GM19395 (cell line): Measurements from ENCODE around the gene TM4SF5.

Experiments used
- ATAC-seq: cut with Tn5 transposase; IDR thresholded peaks from one replicate; pipeline ENCODE4 v1.9.1; 2021; ENCODE audit warnings: mild to moderate bottlenecking, moderate library complexity; ENCODE audit not compliant: unreplicated experiment

The TM4SF5 gene

GRCh38 chr17:4771519-4772234, at the start of gene TM4SF5:
TSS of gene TM4SF5 (plus strand) at chr17:4771886. CDS start at chr17:4771923, 37 bp downstream.
- no peak for ATAC-seq

GRCh38 chr17:4722678-4723240, 48.9 kb upstream of the TM4SF5 start:
- ATAC-seq = no peak

- no peak for ATAC-seq
These were observed 47.0 kb upstream of the TM4SF5 start for GRCh38 chr17:4724650-4725049.

GRCh38 chr17:4725646-4726310, 45.9 kb upstream of the TM4SF5 start:
- no peak for ATAC-seq

GRCh38 chr17:4728124-4728523, 43.6 kb upstream of the TM4SF5 start:
- no peak for ATAC-seq

GRCh38 chr17:4733073-4733531, 38.6 kb upstream of the TM4SF5 start:
- no peak for ATAC-seq

GRCh38 chr17:4734857-4735475, 36.7 kb upstream of the TM4SF5 start:
- ATAC-seq = no peak

GRCh38 chr17:4735876-4736651, 35.6 kb upstream of the TM4SF5 start:
- no peak for ATAC-seq

- ATAC-seq = no peak
These were observed 33.3 kb upstream of the TM4SF5 start for GRCh38 chr17:4738136-4739121.

GRCh38 chr17:4739122-4740024, 32.3 kb upstream of the TM4SF5 start, which contains the start of the genes CXCL16 and ZMYND15:
TSS of gene CXCL16 (minus strand) at chr17:4739928. CDS start at chr17:4739339, 589 bp downstream.
TSS of gene ZMYND15 (plus strand) at chr17:4739833. CDS start at chr17:4740549, 716 bp downstream.
- ATAC-seq = no peak

- ATAC-seq = no peak
These were observed 31.7 kb upstream of the TM4SF5 start for GRCh38 chr17:4740025-4740351.

GRCh38 chr17:4740584-4740983, 31.1 kb upstream of the TM4SF5 start:
- no peak for ATAC-seq

GRCh38 chr17:4741544-4741943, 30.1 kb upstream of the TM4SF5 start:
- no peak for ATAC-seq

- no peak for ATAC-seq
These were observed 29.6 kb upstream of the TM4SF5 start for GRCh38 chr17:4742133-4742532.

- no peak for ATAC-seq
These were observed 29.1 kb upstream of the TM4SF5 start for GRCh38 chr17:4742629-4743028.

GRCh38 chr17:4743216-4743615, 28.5 kb upstream of the TM4SF5 start:
- ATAC-seq = no peak

GRCh38 chr17:4743898-4744297, 27.8 kb upstream of the TM4SF5 start:
- no peak for ATAC-seq
